ENCODE results near the gene SCD5.

The SCD5 gene

GRCh38 chr4:82618103-82618720, 180.4 kb downstream of the SCD5 start:
- DNase-seq = peak; percentile 8
- in situ Hi-C loops (cut with MboI; ENCODE audit: low pct_unique_long_range_greater_than_20kb, low sequenced_read_pairs) = no loop called here

DNA sequence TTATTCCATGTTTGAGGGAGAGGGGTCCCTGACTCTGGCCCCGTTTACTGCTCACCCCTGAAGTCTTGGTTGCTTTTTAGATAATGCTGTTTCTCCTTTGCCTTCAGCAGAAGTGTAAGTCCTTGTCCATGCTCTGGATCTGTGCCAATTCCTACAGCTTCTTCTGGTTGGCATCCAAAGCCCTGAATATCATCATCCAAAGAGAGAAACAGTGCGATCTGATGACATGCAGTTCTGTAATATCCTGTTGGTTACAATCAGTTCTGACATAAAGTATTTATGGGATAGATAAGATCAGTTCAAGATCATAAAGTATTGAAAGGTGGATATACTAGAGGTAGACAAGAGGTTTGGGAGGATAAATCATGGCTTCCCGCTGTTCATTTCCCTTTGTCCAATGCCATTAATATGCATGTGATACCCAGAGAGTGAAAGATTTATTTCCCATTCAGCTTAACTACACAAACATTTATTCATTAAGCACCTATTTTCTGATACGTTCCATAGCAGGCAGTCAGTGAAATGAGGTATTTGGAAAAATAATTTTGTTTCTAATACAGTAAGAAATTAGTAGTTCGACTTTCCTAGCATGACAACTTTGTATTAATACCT, 183.7 kb downstream of the SCD5 start:
- in situ Hi-C loops (cut with MboI; ENCODE audit: low pct_unique_long_range_greater_than_20kb, low sequenced_read_pairs) = no loop called here
- DNase-seq = no peak

DNA sequence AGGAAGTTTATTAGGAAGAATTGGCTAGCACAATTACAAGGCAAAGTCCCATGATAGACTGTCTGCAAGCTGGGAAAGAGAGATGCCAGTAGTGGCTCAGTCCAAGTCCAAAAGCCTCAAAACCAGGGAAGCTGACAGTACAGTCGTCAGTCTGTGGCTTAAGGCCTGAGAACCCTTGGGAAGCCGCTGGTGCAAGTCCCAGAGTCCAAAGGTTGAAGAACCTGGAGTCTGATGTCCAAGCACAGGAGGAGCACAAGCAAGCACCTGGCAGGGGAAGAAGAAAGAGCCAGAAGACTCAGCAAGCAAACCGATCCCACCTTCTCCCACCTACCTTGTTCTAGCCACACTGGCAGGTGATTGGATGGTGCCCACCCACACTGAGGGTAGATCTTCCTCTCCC, 185.5 kb downstream of the SCD5 start:
- DNase-seq = no peak
- in situ Hi-C loops (cut with MboI; ENCODE audit: low pct_unique_long_range_greater_than_20kb, low sequenced_read_pairs) = no loop called here

DNA sequence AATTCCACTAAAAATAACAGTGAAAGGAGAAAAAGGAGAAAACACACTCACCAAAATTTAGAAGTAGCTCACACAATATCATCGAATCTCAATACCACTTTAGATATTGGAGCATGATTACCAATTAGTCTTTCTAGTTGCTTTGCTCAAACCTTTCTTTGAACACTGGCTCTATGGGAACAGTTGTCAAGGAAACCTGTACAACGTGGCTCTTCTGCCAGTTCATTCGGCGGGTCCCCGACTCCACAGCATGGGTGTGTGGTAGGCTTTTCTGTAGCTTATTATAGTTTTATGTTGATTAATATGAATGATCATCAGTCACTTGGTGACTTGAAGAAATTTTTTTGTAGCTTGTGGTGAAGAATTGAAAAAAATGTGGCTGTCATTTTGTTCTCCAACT, 186.6 kb downstream of the SCD5 start:
- in situ Hi-C loops (cut with MboI; ENCODE audit: low pct_unique_long_range_greater_than_20kb, low sequenced_read_pairs) = no loop called here
- DNase-seq = no peak

DNA sequence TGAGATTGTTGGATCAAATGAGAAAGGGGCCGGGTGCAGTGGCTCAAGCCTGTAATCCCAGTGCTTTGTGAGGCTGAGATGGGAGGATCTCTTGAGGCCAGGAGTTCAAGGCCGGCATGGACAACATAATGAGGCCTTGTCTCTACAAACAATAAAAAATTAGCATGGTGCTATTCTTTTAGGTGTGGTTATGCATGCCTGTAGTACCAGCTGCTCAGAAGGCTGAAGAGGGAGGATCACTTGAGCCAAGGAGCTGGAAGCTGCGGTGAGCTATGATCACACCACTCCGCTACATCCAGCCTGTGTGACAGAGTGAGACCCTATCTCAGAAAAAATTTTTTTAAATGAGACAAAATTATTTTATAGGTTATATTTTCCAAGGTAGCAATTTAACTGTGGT, 187.1 kb downstream of the SCD5 start:
- in situ Hi-C loops (cut with MboI; ENCODE audit: low pct_unique_long_range_greater_than_20kb, low sequenced_read_pairs) = no loop called here

DNA sequence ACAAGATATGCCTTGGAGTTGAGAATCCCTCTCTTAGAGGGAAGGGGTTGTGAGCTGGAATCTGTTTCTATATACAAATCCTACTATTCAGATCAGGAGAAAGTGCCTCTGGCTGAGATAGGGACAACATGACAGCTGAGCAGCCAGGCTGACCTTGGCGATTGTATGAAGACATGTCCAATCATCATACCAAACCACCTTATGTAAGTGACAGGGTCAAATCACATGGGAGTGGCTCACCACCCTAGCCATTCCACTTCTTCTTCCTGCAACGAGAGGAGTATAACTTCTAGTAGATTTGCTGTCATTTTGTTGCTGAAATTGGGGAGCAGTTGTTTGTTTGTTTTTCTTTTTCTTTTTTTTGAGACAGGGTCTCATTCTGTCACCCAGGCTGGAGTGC, 188.6 kb downstream of the SCD5 start:
- in situ Hi-C loops (cut with MboI; ENCODE audit: low pct_unique_long_range_greater_than_20kb, low sequenced_read_pairs) = no loop called here
- DNase-seq = no peak

More for the DNA sequence above, 187.1 kb downstream of the SCD5 start:
- no peak for DNase-seq

- in situ Hi-C loops (cut with MboI; ENCODE audit: low pct_unique_long_range_greater_than_20kb, low sequenced_read_pairs) = no loop called here
Measured at GRCh38 chr4:82606622-82607021, 192.0 kb downstream of the SCD5 start.

GRCh38 chr4:82604522-82604921, 194.1 kb downstream of the SCD5 start:
- DNase-seq = no peak
- in situ Hi-C loops (cut with MboI; ENCODE audit: low pct_unique_long_range_greater_than_20kb, low sequenced_read_pairs) = no loop called here

More at GRCh38 chr4:82606622-82607021, 192.0 kb downstream of the SCD5 start:
- DNase-seq = no peak

DNA sequence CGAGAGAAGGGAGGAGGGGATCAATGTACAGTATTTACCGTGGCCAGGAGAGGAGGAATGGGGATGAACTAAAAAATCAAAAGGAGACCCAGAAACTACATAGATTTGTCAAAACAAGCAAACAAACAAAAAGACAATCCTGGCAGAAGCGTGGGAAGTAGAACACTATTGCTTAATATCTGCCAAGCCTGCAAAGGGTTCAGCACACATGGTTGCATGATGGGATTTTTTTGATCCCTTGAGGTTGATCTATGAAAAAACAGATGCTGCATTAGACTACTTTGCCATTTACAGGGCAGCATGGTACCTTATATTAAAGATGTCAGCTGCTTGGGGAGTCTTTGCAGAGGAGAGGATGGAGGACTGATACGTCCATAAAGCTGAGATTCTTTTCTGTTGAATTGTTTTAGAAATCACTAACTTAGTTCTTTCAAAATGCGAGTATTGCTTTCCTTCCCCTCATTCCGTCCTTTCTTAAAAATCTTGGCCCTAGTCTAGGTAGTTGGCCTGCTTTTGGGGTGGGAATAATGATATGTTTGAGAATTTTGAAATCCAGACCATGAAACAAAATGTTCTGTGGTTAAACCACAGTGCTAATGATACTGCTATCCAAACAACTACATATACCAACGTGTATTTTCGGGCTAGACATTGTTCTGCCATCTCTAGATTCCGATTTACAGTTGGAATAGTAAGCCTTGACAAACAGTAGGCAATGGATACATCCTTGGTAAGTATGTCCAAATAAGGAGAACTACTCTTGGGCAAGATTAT, 197.2 kb downstream of the SCD5 start:
- no peak for DNase-seq
- in situ Hi-C loops (cut with MboI; ENCODE audit: low pct_unique_long_range_greater_than_20kb, low sequenced_read_pairs) = no loop called here

DNA sequence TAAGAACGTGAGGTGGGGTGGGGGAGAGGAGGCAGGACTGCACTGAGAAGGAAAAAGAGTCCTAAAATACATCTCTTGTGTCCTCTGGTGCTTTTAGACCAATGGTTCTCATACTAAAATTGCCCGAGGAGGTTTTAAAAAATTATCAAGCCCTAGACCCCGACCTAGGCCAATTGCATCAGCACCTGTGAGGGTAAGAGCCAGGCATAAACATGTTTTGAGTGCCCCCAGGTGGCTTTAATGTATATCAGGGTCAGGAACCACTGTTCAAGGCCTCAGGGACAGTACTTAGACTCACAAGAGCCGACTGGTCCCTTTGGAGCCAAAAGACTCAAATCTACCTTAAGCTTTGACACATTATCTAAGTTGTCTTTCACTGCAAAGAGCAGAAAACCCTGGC, 199.3 kb downstream of the SCD5 start:
- in situ Hi-C loops (cut with MboI; ENCODE audit: low pct_unique_long_range_greater_than_20kb, low sequenced_read_pairs) = no loop called here
- DNase-seq = peak; percentile 35

- in situ Hi-C loops (cut with MboI; ENCODE audit: low pct_unique_long_range_greater_than_20kb, low sequenced_read_pairs) = no loop called here
- DNase-seq = no peak
Measured at GRCh38 chr4:82594456-82594855, 204.1 kb downstream of the SCD5 start.

- in situ Hi-C loops (cut with MboI; ENCODE audit: low pct_unique_long_range_greater_than_20kb, low sequenced_read_pairs) = no loop called here
- DNase-seq = no peak
Measured at GRCh38 chr4:82593411-82593810, 205.2 kb downstream of the SCD5 start.

DNA sequence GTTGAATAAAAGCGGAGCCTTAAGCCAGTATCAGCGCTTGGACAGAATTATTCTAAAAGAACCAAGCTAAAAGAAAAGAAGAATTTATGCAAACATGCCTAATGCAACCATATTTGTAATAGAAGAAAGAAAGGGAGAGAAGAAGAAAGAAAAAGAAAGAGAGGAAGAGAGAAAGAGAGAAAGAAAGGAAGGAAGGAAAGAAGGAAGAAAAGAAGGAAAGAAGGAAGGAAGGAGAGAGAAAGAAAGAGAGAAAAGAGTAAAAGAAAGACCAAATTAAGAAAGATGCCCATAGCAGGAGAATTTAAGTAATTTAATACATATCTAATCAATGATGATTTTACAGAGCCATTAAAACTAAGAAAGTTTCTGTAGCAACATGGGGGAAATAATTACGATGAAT, 206.0 kb downstream of the SCD5 start:
- no peak for DNase-seq

GRCh38 chr4:82591592-82591991, 207.0 kb downstream of the SCD5 start:
- no peak for DNase-seq
- in situ Hi-C loops (cut with MboI; ENCODE audit: low pct_unique_long_range_greater_than_20kb, low sequenced_read_pairs) = no loop called here

More for the DNA sequence above, 206.0 kb downstream of the SCD5 start:
- in situ Hi-C loops (cut with MboI; ENCODE audit: low pct_unique_long_range_greater_than_20kb, low sequenced_read_pairs) = no loop called here

DNA sequence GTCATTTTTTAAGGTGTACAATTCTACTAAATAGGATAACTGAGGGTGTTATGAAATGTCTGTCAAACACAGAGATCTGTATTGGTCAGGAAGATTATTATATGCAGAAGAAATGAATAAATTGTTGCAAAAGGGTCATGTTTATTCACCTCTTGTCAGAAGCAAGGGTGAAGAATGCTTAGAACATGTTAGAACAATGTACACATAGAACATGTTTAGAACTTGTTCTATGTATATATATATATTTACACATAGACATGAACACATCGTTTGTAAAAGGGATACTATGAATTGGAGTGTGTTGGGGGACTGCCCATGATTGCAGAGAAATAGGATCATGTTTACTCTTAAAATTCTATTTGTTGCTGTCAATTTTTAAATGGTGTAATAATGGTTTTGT, 208.8 kb downstream of the SCD5 start:
- DNase-seq = no peak
- in situ Hi-C loops (cut with MboI; ENCODE audit: low pct_unique_long_range_greater_than_20kb, low sequenced_read_pairs) = no loop called here

- in situ Hi-C loops (cut with MboI; ENCODE audit: low pct_unique_long_range_greater_than_20kb, low sequenced_read_pairs) = no loop called here
- DNase-seq = no peak
Measured at GRCh38 chr4:82588771-82589270, 209.8 kb downstream of the SCD5 start.

- in situ Hi-C loops (cut with MboI; ENCODE audit: low pct_unique_long_range_greater_than_20kb, low sequenced_read_pairs) = no loop called here
- no peak for DNase-seq
Measured at GRCh38 chr4:82587826-82588540, 210.6 kb downstream of the SCD5 start.

DNA sequence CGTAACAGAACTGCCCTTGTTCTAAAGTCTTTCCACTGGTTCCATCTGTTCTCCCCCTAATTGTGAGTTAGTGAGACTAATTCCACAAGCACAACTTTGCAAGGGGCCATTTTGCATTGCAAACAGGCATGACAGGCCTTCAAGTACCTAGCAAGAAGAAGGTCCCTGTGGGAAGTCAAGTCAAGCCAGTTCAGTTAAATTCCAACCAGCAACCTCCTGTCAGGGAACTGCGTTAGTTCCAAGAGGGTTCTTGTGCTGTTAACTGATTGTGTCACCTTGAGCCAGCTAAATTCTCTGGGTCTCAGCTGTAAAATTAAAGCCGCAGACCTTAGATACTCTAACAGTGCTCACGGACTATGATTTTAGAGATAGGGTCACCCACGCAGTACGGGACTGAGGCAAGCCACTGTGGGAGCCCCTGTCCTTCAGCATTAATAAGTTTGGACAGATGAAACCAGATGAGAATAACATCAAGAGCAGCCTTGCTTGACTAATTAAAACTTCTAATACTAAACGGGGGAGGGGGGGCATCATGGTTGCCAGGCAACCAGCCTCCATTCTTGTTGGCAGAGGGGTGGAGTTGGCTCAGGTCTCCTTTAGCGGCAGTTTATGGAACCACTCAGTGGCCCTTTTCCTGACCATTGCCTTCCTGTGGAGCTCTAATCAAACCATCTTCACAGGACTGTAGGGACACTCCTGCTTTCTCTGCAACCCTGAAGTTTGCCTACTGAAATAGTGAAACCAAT, 212.7 kb downstream of the SCD5 start:
- in situ Hi-C loops (cut with MboI; ENCODE audit: low pct_unique_long_range_greater_than_20kb, low sequenced_read_pairs) = no loop called here
- DNase-seq = no peak

DNA sequence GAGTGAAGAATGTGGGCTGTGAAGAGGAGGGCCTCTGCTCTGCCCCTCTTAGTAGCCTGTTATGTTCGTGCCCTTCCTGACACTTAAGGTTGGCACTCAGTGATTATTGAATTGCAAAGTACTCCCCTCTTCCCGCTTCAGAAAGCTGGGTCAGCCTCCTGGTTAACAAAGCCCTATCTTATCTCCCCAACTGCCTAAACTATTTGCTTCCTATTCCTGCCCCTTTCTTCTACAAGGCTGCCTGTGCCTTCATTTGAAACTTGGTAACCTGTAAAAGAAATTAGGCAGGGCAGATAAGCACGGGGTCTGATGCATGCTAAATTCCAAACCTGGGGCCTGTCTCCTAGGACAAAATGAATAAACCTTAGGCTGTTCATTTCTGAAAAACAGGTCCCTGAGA, 213.7 kb downstream of the SCD5 start:
- in situ Hi-C loops (cut with MboI; ENCODE audit: low pct_unique_long_range_greater_than_20kb, low sequenced_read_pairs) = no loop called here

More for the DNA sequence above, 213.7 kb downstream of the SCD5 start:
- DNase-seq = no peak
